ENCODE results near the gene CARM1. TPM values are rescaled to one million over a fixed set of nuclear protein-coding genes. Genes with fewer than 3 reads are reported as not detected.

CARM1 gene
- total and polyA plus RNA-seq, 2 experiments from 2014 or later = 43.3 to 118 TPM

- TF ChIP-seq REST (IDR thresholded peaks at IDR 0.05; ENCODE audit: unreplicated experiment) = no peak
- TF ChIP-seq STAT1 (IDR thresholded peaks at IDR 0.05; ENCODE audit: unreplicated experiment) = no peak
Observed at GRCh38 chr19:10965398-10965797, 94.0 kb downstream of the CARM1 start (continued).

- H3K4me2 ChIP-seq = no peak overlapping the region
- Mint-ChIP-seq H3K4me3 (no peak overlapping the region), H3K9me3 (no peaks in the 10 kb centered on the region), H3K36me3 (ENCODE audit: low read depth) (peaks cover 31% of the 10 kb centered on the region), H3K27ac (peak overlapping the region; percentile 50; the same call in 1 of the 2 replicates), H3K4me1 (peaks cover 47% of the 10 kb centered on the region), H3K27me3 (ENCODE audit: insufficient read depth, low read depth, poor library complexity) (peaks cover 11% of the 10 kb centered on the region)
- H3F3A ChIP-seq (replicated peaks; ENCODE audit: low read depth) = 0 out of 2 replicates have a peak, but pooled peaks cover 6% of the 10 kb centered on the region
- ATAC-seq = no peak
- H3K9me2 ChIP-seq (ENCODE audit: insufficient read depth) = no peaks in the 10 kb centered on the region
- H4K20me1 ChIP-seq (replicated peaks; ENCODE audit: insufficient read depth) = peaks cover 55% of the 10 kb centered on the region
- H3K79me2 ChIP-seq (replicated peaks; ENCODE audit: insufficient read depth) = peaks cover 100% of the 10 kb centered on the region
- H3K27me3 ChIP-seq (ENCODE audit: insufficient read depth) = no peaks in the 10 kb centered on the region
- DNase-seq (ENCODE audit: low spot score) = no peak
- peaks cover 27% of the 10 kb centered on the region; the same call in 1 of the 2 replicates for H3K4me1 ChIP-seq (ENCODE audit: insufficient read depth)
- 0 out of 2 replicates have a peak overlapping the region, but pooled peaks have one; percentile 26 for H3K27ac ChIP-seq (ENCODE audit: low read depth)
- no peaks in the 10 kb centered on the region; the same call in 1 of the 2 replicates for H3K36me3 ChIP-seq (ENCODE audit: insufficient read depth)
- no peak overlapping the region for H3K4me3 ChIP-seq
- H2AFZ ChIP-seq = no peak overlapping the region
- TF ChIP-seq CTCF (conservative IDR thresholded peaks at IDR 0.05; ENCODE audit: low read depth in 2 of 2) (no peak), ZNF331 (CRISPR knock-in tag; IDR thresholded peaks at IDR 0.05; ENCODE audit: low read depth) (no peak), ZNF462 (CRISPR knock-in tag; IDR thresholded peaks at IDR 0.05) (no peak), EZH2 (IDR thresholded peaks at IDR 0.05; ENCODE audit: low read depth, unreplicated experiment) (no peak), ETS1 (IDR thresholded peaks at IDR 0.05) (no peak), POLR2AphosphoS5 (IDR thresholded peaks at IDR 0.05; ENCODE audit: low read depth) (no peak), NANOG (IDR thresholded peaks at IDR 0.05; ENCODE audit: borderline replicate concordance) (no peak)
Observed at GRCh38 chr19:10966809-10967208, 95.5 kb downstream of the CARM1 start.
